ENCODE data around the gene WRAP53.
"Not testable (repeated sequence)": the region's sequence is repeated elsewhere in the genome, so short reads cannot be mapped to it uniquely, and the experiment has no call there.

The WRAP53 gene

DNA sequence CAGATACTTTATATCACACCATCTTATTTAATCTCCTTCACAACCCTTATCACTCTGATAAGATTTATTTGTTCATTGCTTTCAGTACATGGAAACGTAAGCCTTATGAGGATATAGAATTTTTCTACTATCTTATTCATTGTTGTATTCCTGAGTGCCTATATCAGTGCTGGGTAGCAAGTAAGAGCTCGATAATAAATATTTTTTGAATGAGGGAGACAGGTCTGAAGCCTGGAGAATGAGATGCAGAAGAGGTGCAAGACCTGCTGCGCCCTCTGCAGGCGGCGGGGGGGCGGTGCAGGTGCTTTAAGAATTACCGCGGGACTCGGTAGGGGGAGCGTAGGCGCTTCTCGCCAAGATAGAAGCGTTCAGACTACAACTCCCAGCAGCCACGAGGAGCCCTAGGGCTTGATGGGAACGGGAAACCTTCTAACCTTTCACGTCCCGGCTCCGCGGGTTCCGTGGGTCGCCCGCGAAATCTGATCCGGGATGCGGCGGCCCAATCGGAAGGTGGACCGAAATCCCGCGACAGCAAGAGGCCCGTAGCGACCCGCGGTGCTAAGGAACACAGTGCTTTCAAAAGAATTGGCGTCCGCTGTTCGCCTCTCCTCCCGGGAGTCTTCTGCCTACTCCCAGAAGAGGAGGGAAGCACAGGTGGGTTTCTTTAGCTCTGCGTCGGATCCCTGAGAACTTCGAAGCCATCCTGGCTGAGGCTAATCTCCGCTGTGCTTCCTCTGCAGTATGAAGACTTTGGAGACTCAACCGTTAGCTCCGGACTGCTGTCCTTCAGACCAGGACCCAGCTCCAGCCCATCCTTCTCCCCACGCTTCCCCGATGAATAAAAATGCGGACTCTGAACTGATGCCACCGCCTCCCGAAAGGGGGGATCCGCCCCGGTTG lies at the start of gene WRAP53:
TSS of gene WRAP53 (plus strand) at position 570 of the 900 bp plus-strand sequence. CDS start at position 742, 172 bp downstream.
- TF ChIP-seq CTCF (conservative IDR thresholded peaks at IDR 0.05), result peak; percentile 93
- peak within 1 kb of the TSS; percentile 98 for H3K27ac ChIP-seq

GRCh38 chr17:7640783-7641182 lies 47.5 kb upstream of the WRAP53 start:
- H3K27ac ChIP-seq, result no peak overlapping the region
- TF ChIP-seq CTCF (conservative IDR thresholded peaks at IDR 0.05), result no peak

DNA sequence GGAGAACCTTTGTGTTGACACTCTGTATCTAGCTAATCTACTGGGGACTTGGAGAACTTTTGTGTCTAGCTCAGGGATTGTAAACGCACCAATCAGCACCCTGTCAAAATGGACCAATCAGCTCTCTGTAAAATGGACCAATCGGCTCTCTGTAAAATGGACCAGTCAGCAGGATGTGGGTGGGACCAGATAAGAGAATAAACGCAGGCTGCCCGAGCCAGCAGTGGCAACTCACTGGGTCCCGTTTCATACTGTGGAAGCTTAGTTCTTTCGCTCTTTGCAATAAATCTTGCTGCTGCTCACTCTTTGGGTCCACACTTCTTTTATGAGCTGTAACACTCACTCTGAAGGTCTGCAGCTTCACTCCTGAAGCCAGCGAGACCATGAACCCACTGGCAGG lies 46.6 kb upstream of the WRAP53 start:
- not testable (repeated sequence) for H3K27ac ChIP-seq

- TF ChIP-seq CTCF (conservative IDR thresholded peaks at IDR 0.05), result no peak
- no peak overlapping the region for H3K27ac ChIP-seq
Measured at GRCh38 chr17:7644775-7645174, 43.5 kb upstream of the WRAP53 start.

- H3K27ac ChIP-seq, result no peak overlapping the region
- TF ChIP-seq CTCF (conservative IDR thresholded peaks at IDR 0.05), result no peak
Measured at GRCh38 chr17:7646457-7646856, 41.8 kb upstream of the WRAP53 start.

GRCh38 chr17:7647018-7647417 lies 41.3 kb upstream of the WRAP53 start:
- no peak for TF ChIP-seq CTCF (conservative IDR thresholded peaks at IDR 0.05)
- H3K27ac ChIP-seq, result no peak overlapping the region

DNA sequence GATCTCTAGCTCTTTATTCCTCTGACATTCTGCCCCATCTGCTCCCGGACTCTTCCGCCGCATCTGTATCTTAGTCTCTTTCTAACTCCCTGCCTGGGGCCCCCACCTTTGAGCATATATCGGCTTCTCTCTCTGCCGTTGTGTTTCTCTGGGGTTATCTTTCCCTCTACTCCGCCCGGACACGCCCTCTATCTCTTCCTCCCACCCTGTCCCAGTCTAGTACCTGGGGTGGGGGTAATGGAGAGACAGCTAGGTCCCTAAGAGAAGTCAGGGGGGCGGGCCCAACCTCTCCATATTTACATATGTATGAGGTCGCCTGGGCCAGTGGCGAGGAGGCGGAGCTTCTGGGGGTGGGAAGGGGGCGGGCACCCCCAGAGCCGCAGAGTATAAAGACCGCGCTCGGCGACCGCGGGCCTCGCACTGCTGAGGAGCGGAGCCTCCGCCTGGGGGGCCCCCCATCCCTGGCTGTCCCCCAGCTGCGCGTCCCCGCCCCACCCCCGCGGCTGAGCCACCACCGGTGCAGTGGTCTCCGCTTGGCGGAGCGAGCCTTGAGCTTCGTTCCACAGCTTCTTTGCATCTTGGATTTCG lies 37.7 kb upstream of the WRAP53 start, which contains the start of gene ATP1B2:
TSS of gene ATP1B2 (plus strand) at position 418 of the 588 bp plus-strand sequence. CDS start 593 bp downstream, outside the sequence.
- no peak within 1 kb of the TSS for H3K27ac ChIP-seq
- TF ChIP-seq CTCF (conservative IDR thresholded peaks at IDR 0.05), result no peak
